Stimulated activated naive CD4-positive, alpha-beta T cell (primary cell): Measurements from ENCODE around the gene NPW.
A peak's percentile ranks its signal among the peaks of the same experiment; 100 is the strongest.

Experiments
- DNase-seq, 6 experiments: peaks; one replicate each; lab custom pipeline; 2025; lab: John Stamatoyannopoulos, UW

Gene NPW

DNA sequence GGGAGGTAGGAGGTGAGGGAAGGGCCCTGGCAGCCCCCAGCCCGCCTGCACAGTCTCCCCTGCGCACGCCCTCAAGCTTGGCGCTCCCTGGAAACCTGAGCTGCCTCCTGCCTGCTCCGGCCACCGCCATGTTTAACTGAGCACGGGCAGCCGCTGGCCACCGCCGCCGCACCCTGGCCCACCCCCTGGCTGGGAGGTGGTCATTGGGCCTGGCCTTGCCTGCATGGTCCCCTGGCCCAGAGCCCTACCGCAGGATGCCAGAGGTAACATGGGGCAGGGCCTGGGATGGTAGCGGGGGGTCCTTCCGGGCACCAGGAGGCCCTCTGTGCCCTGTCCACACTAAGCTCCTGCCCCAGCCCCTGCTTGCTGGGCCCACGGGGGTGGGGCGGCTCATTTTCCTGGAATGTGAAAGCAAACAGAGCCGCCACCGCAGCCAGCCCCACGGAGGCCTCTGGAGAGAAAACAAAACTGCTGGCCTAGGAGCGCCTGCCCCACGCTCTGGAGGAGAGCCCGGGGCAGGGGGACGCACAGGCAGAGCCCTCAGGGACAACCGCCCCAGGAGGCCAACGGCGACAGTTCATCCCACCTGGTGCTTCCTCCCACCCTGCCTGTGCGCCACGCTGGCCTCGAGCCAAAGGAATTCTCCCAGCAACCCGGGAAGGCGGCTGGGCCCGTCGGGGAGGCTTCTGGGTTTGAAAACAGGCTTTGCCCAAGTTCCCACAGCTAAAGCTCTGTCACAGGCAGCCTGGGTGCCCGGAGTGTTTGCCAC, 16.0 kb downstream of the NPW start:
- no peak for DNase-seq

DNA sequence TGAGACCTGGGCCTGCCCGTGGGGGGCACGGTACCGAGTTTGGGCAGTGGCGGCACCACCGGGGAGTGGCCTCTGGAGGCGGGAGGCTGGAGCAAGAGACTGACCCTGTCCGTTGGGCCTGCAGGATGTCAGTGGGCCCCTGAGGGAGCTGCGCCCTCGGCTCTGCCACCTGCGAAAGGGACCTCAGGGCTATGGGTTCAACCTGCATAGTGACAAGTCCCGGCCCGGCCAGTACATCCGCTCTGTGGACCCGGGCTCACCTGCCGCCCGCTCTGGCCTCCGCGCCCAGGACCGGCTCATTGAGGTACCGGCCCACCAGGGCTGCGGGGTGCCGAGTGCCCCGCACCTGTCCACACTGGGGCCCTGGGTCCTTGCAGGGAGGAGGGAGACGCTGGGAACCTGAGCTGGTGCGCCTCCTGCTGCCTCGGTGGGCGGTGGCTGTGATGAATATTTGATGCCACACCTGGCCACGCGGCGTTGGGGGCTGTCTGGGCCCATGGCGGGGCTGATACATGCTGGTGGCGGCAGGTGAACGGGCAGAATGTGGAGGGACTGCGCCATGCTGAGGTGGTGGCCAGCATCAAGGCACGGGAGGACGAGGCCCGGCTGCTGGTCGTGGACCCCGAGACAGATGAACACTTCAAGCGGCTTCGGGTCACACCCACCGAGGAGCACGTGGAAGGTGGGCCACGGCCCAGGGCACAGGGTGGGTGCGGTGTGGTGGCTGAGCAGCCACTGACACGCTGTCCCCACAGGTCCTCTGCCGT, 16.8 kb downstream of the NPW start:
- DNase-seq = no peak

DNA sequence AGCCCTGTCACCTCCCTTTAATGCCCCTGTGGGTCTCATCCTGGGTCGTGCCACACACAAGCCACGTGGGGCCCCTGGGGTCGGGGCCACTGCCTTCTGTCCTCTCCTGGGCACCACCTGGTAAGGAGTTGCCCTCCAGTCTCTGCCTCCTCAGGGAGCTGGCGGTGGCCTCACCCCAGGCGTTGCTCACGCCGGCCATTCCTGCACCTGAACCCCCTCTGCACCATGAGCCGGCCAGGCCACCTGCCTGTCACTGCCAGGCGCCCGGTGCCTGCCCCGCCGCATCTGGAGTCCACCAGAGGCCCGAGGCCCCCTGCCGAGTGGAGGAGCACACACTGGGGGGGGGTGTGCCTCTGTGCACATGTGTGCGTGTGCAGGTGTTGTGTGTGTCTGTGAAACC, 17.5 kb downstream of the NPW start:
- DNase-seq = no peak

DNA sequence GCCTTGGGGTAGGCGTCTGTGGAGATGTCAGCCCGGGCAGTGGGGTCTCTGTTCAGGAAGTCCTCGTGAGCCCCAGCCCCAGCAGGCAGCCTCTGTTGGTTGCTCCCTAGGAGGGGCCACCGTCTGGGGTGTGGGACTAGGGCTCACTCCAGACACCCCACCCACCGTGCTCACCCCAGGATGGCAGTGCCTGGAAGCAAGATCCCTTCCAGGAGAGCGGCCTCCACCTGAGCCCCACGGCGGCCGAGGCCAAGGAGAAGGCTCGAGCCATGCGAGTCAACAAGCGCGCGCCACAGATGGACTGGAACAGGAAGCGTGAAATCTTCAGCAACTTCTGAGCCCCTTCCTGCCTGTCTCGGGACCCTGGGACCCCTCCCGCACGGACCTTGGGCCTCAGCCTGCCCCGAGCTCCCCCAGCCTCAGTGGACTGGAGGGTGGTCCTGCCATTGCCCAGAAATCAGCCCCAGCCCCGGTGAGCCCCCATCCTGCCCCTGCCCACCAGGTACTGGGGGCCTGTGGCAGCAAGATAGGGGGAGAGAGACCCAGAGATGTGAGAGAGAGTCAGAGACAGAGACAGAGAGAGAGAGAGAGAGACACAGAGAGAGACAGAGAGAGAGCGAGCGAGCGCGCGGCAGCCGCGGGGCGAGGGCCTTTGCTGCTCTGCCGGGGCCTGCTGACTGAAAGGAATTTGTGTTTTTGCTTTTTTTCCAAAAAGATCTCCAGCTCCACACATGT, 18.2 kb downstream of the NPW start:
- DNase-seq = no peak

DNA sequence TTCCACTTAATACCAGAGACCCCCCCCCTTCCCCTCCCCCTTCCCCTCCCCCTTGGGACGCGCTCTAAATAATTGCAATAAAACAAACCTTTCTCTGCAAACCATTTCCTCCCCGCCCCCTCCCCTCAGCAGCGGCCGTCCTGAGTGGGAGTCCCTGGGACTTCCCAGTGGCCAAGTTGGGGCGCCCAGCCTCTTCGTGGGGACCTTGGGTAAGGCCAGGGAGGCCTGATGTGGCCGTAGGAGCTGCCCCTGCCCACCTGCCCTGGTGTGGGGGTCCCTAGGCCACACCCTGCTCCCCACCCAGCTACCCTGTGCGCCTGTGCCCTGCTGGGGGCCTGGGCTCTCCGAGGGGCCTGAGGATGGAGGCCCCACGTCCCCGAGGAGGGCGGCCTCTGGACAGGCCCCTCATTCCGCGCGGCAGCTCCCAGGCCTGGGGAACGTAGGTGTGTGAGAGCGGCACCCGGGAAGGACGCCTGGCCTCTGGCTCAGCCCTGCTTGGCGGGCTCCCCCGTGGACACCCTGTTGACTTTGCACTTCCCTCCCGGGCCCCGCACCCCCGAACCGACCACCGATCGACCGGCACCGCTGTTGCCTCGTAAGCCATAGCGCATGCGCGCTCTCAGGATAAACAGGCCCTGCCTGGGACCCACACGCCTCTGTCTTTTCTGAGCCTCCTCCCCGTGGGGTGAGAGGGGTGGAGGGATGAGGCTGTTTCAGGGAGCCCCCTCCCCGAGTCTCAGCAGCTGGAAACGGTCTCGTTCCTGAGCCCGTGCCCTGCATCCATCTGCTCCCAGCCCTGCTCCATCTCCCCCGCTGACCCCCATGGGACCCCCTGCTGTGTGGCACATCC, 19.0 kb downstream of the NPW start:
- no peak for DNase-seq

DNA sequence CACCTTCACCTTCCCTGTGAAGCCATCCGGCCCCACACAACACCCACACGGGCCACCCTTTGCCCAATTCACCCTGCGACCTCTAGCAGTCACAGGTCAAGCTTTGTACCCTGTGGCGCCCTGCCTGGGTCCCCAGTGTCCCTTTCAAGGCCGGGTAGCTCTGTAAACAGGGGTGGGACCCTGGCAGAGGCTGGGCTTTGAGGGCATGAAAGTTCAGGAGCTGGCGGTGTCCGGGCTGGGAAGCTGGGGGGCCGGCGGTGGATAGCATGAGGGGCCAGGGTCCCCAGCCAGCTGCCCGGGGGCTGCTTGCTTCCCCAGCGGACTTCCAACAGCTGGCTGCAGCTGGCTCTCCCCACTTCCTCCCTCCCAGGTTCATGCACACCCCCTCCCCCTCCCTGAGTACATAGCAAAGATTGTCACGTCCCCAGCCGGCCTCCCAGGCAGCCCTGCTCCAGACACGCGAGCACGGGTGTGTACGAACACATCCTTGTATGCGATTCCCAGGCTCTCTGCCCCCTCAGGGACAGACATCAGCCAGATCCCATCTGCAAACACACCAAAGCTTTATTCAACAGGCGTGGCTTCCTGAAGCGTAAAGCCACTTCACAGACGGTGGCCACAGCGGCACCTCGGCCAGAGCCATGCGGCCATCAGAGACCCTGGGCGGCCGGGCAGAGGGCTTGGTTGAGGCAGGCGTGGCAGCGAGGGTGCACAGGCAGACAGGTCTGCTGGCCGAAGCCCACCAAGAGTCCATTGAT, 19.9 kb downstream of the NPW start:
- DNase-seq = no peak

DNA sequence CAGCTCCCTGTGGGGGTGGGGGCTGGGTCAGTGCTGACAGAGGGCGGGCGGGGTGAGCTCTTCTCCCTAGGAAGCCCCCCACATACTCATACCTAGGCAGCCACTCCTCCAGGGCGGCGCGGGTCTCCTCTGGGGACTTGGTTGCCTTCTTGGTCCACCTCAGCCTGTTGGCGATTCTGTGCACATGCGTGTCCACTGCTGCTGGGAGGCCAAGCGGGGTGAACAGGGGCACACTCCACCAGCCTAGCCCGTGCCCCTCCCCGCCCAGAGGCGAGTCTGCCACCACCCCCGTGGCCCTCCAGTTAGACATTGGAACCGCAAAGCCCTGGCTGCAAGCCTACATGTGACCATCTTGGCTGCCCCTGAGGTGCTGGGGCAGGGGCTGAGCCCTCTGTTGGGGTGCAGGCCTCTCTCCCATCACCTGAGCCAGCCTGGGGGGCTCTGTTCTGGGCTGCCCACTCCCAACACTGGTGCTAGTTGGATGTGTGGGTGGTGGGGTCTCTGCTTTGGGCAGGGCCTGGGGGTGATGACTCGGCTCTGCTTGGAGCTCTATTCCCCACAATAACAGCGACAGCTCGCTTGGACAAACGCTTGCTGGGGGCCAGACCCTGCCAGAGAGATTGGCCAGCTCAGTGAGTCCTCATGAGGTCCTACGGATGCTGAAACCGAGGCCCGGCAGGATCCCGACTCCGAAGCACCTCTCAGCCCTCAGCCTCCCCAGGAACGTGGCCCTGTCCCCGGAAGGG, 20.6 kb downstream of the NPW start:
- no peak for DNase-seq

DNA sequence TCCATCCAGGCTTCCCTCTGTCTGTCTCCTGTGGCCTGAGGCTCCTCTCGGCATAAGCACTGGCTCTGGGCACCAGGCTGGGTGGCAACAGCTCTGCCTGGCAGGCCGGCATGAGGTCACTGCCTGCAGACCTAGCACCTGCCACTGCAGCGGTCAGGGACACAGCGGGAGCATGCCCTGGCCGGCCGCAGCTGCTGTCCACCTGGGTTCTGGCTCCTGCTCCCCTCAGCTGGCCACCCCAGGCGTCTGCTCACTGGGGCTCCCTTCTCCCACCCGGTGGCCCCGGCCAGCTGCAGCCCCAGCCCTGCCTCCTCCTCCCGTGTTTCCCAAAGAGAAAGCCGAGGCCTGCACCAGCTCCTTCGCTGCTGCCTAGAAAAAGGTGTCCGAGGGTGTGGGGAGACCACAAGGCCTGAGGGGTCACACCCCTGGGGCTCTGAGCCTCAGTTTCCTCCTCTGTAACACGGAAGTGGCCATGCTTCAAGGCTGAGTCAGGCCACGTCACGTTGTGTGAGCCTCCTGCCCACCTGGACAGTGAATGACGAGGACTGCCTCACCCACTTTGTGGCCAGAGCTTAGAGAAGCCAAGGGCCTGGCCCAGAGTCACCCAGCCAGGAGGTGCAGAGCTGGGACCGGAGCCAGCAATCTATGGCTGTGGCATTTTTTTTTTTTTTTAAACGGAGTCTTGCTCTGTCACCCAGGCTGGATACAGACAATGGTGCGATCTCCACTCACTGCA, 21.4 kb downstream of the NPW start:
- no peak for DNase-seq

DNA sequence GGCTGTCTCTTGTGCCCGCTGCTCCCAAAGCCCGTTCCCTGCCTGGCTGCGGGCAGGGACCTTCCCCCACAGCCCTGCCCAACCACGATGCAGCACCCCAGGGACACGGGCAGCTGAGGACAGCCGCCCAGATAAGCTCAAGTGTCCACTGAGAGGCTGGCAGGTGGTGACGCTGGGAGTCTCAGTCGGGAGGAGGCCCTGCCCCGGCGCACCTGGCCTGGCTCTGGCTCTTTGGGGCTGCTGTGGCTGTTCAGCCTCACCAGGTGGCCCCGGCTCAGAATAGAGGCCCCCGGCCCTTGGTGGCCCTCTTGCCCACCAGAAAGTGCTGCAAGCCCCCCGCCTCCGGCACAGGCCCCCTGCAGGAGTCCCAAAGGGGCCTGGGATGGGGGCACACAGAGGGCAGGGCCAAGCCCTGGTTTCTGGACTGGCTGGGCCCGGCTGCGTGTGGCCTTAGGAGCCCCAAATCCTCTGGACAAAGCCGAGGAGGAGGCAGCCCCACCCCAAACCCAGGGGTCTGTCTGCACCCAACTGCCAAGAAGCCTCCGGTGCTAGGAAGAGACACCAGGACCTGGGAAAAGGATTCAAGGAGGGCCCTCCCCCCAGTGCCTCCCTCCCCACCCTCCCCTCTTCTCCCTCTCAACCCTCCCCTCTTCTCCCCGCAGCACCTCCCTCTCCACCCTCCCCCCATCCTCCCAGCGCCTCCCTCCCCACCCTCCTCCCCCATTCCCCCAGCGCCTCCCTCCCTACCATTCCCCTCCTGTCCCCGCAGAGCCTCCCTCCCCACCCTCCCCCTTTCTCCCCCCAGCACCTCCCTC, 22.8 kb downstream of the NPW start:
- no peak for DNase-seq

DNA sequence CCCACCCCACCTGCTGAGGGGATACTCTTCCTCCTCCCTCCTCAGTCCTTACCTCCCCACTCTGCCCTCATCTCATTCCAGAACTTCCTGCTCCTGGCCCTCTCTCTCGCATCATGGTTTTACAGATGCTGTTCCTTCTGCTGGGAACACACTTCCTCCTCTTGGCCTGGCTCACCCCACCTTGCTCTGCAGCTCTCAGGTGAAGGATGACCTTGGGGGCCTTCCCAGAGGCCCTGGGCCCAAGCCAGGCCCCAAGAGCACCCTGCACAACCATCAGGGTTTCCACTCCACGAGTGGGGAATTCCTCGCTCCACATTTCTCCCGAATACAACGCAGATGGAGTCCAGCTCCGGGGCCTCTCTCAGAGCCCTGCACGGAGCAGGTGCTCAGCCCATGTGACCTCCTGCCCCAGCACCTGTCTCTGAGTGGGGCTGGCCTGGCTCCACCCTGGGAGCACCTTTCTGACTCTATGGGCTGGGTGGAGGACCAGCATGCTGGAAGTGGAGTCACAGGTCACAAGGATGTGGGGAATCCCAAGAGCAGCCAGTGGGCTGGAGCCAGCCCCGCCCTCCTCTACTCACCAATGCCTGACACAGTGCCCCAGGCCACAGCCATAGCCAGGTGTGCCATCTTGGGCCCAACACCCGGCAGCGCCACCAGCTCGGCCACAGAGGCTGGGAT, 23.5 kb downstream of the NPW start:
- no peak for DNase-seq

DNA sequence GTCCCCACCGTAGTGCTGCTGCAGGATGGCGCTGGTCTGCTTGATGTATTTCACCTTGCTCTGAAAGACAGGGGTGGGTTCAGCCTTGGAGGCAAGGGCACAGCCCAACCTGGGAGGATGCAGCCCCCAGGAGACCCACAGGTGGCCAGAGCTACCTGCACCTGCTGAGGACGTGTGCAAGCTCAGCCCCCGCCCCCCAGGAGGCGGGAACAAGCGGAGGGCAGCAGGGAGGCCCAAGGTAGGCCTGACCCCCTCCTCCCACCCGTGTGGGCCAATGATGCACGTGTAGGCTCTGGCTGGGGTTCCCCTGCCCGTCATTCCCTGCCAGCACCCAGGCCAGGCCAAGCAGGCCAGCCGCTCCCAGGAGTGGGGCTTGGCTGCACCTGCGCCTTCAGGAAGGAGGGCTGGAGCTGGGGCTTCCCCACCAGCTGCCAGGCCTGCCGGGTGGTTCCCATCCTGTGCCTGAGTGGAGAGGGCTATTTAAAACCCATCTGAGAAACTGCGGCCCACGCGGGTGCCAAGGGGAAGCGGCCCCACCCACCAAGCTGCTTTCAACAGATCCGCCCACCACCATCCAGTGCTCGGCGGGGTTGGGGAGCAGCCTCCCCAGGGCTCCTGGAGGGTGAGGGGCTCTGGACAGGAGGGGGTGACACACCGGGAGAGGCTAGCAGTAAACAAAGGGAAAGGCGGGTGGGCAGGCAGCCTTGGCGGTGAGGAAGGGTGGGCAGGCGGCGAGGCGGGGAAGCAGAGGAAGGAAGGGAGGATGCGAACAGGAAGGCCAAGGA, 24.3 kb downstream of the NPW start:
- DNase-seq = no peak

DNA sequence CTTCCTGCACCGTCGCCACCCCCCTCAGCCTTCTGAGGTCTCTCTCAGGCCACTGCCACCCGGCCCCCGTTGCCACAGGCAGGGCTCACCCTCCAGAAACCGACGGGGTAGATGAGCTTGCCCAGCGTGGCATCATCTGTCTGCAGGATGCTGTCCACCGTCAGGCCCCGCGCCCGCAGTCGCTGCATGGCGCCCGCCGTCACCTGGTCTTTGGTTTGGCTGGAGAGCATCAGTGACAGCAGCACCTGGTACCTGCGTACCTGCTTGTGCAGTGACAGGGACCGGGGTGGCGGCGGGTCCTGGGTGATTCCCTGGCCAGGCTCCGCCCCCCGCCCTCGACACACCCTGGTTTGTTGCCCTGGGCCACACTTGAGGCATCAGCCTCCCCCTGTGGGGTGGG, 25.0 kb downstream of the NPW start:
- DNase-seq = no peak

DNA sequence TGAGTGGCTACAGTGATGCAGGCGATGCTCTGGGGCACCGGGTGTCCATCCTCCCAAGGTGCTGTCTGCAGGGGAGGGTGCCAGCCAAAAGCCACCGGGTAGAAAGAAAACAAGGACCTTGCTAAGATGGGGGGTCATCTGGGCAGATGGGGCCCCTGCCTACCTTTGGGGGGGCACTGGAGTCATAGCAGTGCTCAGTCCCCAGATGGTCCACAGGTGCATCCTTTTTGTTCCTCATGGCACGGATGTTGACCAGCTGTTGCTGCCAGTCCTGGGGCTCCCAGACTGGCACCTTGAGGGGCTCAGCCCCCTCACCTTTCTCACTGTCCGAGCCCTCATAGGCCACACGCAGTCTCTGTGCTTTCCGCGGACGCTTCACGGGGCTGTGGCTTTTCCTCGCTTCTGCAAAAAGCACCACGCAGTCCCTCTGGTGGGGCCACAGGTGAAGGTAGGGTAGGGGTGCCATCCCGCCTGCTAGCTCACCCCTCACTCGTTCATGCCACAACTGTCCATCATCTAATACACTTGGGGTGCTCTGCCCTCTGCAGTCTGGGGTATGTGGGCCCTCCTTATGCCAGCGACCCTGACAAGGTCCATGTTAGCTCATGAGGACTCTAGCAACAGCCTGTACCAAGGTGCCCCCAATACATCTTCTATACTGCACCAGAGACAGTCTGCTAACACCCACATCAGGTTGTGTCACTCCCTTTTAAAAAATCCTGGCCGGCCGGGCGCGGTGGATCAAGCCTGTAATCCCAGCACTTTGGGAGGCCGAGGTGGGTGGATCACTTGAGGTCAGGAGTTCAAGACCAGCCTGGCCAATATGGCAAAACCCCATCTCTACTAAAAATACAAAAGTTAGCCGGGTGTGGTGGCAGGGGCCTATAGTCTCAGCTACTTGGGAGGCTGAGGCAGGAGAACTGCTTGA, 26.6 kb downstream of the NPW start:
- DNase-seq = no peak

DNA sequence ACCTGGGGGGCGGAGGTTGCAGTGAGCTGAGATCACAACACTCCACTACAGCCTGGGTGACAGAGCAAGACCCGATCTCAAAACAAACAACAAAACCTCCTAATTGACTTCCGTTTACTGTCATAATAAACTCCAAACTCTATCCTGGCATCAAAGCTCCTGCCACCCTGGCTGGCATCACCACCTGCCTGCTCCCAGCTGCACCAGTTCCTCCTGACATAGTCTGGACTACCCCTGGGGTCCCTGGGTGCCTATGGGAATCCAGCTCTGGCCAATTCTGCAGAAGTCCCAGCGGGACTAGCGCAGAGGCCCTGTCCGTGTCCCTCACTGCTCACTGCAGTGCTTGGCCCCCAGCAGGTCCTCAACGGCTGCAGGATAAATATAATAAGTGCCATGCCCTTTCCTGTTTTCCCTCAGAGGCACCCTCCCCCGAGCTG, 27.3 kb downstream of the NPW start:
- no peak for DNase-seq

DNA sequence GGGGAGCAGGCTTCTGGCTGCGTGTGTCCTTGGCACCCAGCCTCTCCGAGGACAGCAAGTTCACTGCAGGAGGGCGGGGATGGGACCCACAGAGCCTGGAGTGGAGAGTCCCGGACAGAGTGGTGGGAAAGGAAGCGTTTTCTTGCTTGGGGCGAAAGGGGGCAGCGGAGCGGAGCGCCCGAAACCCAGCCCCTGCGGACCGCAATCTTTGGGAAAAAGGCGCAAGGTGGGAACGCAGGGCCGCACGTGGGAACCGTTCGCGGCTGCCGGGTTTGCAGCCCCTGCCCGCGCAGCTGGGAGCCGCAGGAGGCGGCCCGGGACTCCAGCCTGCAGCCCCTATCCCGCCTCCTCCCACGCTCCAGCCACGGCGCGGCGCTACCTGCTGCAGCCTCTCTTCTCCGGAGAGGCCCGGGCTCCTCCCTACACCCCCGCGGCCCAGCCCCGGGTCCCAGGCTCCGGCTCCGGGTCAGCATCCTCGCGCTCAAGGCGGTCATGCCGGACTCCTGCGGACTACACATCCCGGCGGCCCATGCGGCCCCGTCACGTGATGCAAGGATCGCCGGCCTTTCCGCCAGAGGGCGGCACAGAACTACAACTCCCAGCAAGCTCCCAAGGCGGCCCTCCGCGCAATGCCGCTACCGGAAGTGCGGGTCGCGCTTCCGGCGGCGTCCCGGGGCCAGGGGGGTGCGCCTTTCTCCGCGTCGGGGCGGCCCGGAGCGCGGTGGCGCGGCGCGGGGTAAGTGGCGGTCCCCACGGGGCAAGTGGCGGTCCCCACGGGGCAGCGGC, 27.9 kb downstream of the NPW start, which contains the start of the genes NTHL1 and TSC2:
Gene NTHL1, minus strand, starts transcription at position 505 of the 786 bp plus-strand sequence. Its CDS starts 11 bp downstream, at position 494.
Gene TSC2, plus strand, starts transcription at position 656 of the 786 bp plus-strand sequence. CDS start 631 bp downstream, outside the sequence.
- DNase-seq = peak; percentile 79 to 90 (median 85)
